ENCODE data around the gene NMUR1. TPM values are rescaled to one million over a fixed set of nuclear protein-coding genes. Genes with fewer than 3 reads are reported as not detected.
"Not testable (repeated sequence)": the region's sequence is repeated elsewhere in the genome, so short reads cannot be mapped to it uniquely, and the experiment has no call there.

The NMUR1 gene
- total RNA-seq, 1 donor = under 0.01 TPM

GRCh38 chr2:231571661-231572191 lies 41.5 kb upstream of the NMUR1 start:
- H3K79me2 ChIP-seq (ENCODE audit: insufficient read depth, low read length) = no peaks in the 10 kb centered on the region
- no peak overlapping the region for H3K4me2 ChIP-seq (ENCODE audit: insufficient read depth, low read length)
- TF ChIP-seq, protein P1, sequence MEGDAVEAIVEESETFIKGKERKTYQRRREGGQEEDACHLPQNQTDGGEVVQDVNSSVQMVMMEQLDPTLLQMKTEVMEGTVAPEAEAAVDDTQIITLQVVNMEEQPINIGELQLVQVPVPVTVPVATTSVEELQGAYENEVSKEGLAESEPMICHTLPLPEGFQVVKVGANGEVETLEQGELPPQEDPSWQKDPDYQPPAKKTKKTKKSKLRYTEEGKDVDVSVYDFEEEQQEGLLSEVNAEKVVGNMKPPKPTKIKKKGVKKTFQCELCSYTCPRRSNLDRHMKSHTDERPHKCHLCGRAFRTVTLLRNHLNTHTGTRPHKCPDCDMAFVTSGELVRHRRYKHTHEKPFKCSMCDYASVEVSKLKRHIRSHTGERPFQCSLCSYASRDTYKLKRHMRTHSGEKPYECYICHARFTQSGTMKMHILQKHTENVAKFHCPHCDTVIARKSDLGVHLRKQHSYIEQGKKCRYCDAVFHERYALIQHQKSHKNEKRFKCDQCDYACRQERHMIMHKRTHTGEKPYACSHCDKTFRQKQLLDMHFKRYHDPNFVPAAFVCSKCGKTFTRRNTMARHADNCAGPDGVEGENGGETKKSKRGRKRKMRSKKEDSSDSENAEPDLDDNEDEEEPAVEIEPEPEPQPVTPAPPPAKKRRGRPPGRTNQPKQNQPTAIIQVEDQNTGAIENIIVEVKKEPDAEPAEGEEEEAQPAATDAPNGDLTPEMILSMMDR (IDR thresholded peaks at IDR 0.05; ENCODE audit: extremely low read depth, low read depth, low read length) = no peak
- H3K27me3 ChIP-seq (ENCODE audit: insufficient read depth, low read length) = no peaks in the 10 kb centered on the region
- DNase-seq (ENCODE audit: insufficient read length, low spot score, missing footprints) = no peak
- H3K9me3 ChIP-seq (ENCODE audit: low read depth, low read length) = no peaks in the 10 kb centered on the region
- H3K36me3 ChIP-seq (ENCODE audit: insufficient read depth, low read length) = no peaks in the 10 kb centered on the region
- no peak overlapping the region for H2AFZ ChIP-seq (ENCODE audit: low read length)
- no peak overlapping the region for H3K27ac ChIP-seq (ENCODE audit: low read depth, low read length)
- no peaks in the 10 kb centered on the region for H3K4me1 ChIP-seq (ENCODE audit: insufficient read depth, low read length)
- H4K20me1 ChIP-seq (ENCODE audit: insufficient read depth, low read length) = no peaks in the 10 kb centered on the region
- H3K4me3 ChIP-seq (ENCODE audit: insufficient read depth, low read length) = no peak overlapping the region

GRCh38 chr2:231570915-231571314 lies 40.7 kb upstream of the NMUR1 start:
- not testable (repeated sequence) for H3K27ac ChIP-seq (ENCODE audit: low read depth, low read length); H4K20me1 ChIP-seq (ENCODE audit: insufficient read depth, low read length); H3K9me3 ChIP-seq (ENCODE audit: low read depth, low read length); H3K4me3 ChIP-seq (ENCODE audit: insufficient read depth, low read length); H3K79me2 ChIP-seq (ENCODE audit: insufficient read depth, low read length); H3K27me3 ChIP-seq (ENCODE audit: insufficient read depth, low read length); H2AFZ ChIP-seq (ENCODE audit: low read length); H3K36me3 ChIP-seq (ENCODE audit: insufficient read depth, low read length); H3K4me2 ChIP-seq (ENCODE audit: insufficient read depth, low read length); H3K4me1 ChIP-seq (ENCODE audit: insufficient read depth, low read length)
- peak; percentile 19 for DNase-seq (ENCODE audit: insufficient read length, low spot score, missing footprints)

DNA sequence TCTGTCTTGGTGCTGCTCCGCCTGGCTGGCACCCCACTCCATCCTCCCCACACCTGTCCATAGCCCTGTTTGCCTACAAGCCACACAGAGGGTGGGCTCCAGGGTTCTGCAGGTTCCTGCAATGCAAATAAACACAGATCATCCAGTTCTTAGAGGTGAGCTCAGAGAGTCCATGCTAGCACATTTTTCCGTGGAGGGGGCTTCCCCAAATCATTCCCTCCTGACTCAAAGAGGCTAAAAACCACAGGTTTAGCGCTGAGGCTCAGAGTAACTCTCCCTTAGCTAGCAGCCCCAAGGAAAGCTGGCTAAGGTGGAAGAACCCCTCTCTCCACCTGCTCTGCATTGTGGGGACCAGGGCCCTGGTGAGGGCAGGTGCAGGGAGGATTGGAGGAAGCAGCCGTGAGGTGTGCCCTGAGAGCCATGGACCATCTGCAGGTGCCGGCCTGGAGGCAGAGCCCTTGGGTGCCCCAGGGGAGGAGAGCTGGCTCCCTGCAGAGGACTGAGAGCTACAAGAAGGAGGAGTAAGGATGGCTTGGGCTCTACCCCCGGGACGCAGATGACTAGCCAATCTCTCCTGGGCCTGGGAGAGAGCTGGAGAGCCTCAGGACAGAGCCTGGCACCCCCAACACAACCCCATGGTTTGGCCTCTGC lies 38.7 kb upstream of the NMUR1 start:
- H3K27ac ChIP-seq (ENCODE audit: low read depth, low read length) = no peak overlapping the region
- TF ChIP-seq, protein P1 (IDR thresholded peaks at IDR 0.05; ENCODE audit: extremely low read depth, low read depth, low read length) = no peak
- H2AFZ ChIP-seq (ENCODE audit: low read length) = no peak overlapping the region
- no peaks in the 10 kb centered on the region for H3K9me3 ChIP-seq (ENCODE audit: low read depth, low read length)
- H3K79me2 ChIP-seq (ENCODE audit: insufficient read depth, low read length) = no peaks in the 10 kb centered on the region
- no peaks in the 10 kb centered on the region for H3K4me1 ChIP-seq (ENCODE audit: insufficient read depth, low read length)
- no peak overlapping the region for H3K4me2 ChIP-seq (ENCODE audit: insufficient read depth, low read length)
- H3K4me3 ChIP-seq (ENCODE audit: insufficient read depth, low read length) = no peak overlapping the region
- H3K36me3 ChIP-seq (ENCODE audit: insufficient read depth, low read length) = no peaks in the 10 kb centered on the region
- no peaks in the 10 kb centered on the region for H4K20me1 ChIP-seq (ENCODE audit: insufficient read depth, low read length)
- no peaks in the 10 kb centered on the region for H3K27me3 ChIP-seq (ENCODE audit: insufficient read depth, low read length)
- DNase-seq (ENCODE audit: insufficient read length, low spot score, missing footprints) = peak; percentile 19

DNA sequence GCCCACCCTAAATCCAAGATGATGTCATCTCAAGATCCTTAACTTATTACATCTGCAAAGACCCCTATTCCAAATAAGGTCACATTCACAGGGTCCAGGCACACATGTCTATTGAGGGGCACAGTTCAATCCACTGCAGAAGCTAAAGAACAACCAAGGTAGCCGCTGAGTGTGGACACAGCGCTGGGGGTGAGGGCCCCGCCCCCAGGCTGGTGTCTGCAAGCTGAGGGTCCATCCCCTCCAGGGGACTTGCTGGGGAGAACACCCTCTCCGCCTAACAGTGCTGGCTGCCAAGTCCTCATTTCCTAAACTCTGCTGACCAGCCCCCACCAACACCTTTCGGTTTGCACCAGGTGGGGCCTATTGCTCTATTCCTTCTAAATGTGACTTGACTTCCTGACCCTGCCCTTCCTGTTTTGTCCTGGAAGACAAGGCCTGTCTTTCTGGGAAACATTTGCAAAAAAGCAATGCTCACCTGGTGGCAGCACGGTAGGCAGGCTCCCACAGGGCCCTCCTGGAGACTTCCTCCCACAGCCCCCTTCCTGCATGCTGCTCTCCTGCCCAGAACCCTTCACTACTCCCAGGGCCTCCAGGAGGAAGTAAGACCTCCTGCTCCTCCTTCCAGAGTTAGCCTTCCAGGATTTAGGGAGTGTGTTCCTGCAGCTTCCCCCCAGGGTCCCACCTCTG lies 38.0 kb upstream of the NMUR1 start:
- TF ChIP-seq, protein P1 (IDR thresholded peaks at IDR 0.05; ENCODE audit: extremely low read depth, low read depth, low read length) = no peak
- Histone ChIP-seq H3K79me2 (ENCODE audit: insufficient read depth, low read length) (no peaks in the 10 kb centered on the region), H3K9me3 (ENCODE audit: low read depth, low read length) (no peaks in the 10 kb centered on the region), H2AFZ (ENCODE audit: low read length) (no peak overlapping the region), H3K36me3 (ENCODE audit: insufficient read depth, low read length) (no peaks in the 10 kb centered on the region), H3K4me2 (ENCODE audit: insufficient read depth, low read length) (no peak overlapping the region), H4K20me1 (ENCODE audit: insufficient read depth, low read length) (no peaks in the 10 kb centered on the region), H3K4me1 (ENCODE audit: insufficient read depth, low read length) (no peaks in the 10 kb centered on the region), H3K27me3 (ENCODE audit: insufficient read depth, low read length) (no peaks in the 10 kb centered on the region), H3K4me3 (ENCODE audit: insufficient read depth, low read length) (no peak overlapping the region), H3K27ac (ENCODE audit: low read depth, low read length) (no peak overlapping the region)
- DNase-seq (ENCODE audit: insufficient read length, low spot score, missing footprints) = peak; percentile 11
